ENCODE results near the gene CAPG.

GRCh38 chr2:85401464-85401805 lies 8.7 kb downstream of the CAPG start:
- TF ChIP-seq REST (IDR thresholded peaks at IDR 0.05) (no peak), GATA3 (IDR thresholded peaks at IDR 0.05; ENCODE audit: borderline replicate concordance) (no peak), EP300 (IDR thresholded peaks at IDR 0.05) (no peak), CTCF (IDR thresholded peaks at IDR 0.05) (no peak), RAD21 (conservative IDR thresholded peaks at IDR 0.05 in 1 of 2, IDR thresholded peaks at IDR 0.05 in 1 of 2) (no peak), CHD2 (IDR thresholded peaks at IDR 0.05; ENCODE audit: low read length, partially characterized antibody) (no peak), RCOR1 (IDR thresholded peaks at IDR 0.05; ENCODE audit: low read depth, low read length) (no peak), RARB (CRISPR knock-in tag; IDR thresholded peaks at IDR 0.05) (no peak)
- TF ChIP-seq, protein P1, sequence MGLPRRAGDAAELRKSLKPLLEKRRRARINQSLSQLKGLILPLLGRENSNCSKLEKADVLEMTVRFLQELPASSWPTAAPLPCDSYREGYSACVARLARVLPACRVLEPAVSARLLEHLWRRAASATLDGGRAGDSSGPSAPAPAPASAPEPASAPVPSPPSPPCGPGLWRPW (IDR thresholded peaks at IDR 0.05): no peak
